Frontal cortex (tissue), 4 donors: ENCODE results near the gene PCSK6. TPM values are rescaled to one million over a fixed set of nuclear protein-coding genes. Genes with fewer than 3 reads are reported as not detected.
"Not testable (repeated sequence)": the region's sequence is repeated elsewhere in the genome, so short reads cannot be mapped to it uniquely, and the experiment has no call there.

Experiments used
- DNase-seq, 2 donors: peaks; one replicate each; pipeline ENCODE4 v3.0.0; 2012; ENCODE audit warnings: low spot score in 2 of 2
- FAIRE-seq: peaks from 2 replicates; lab custom pipeline; 2012; peaks lifted over from hg19 to GRCh38; lab: Jason Lieb, UNC
- total RNA-seq: library from RNA; depleted of rRNA; stranded (reverse); fragments of >200 nt; gene quantifications from one replicate; pipeline ENCODE4 v1.2.3, GENCODE V29; 2014
- donor health status: control.
- donor health status: control.
- donor health status: control.

PCSK6 gene
- total RNA-seq, 1 donor from 2014 or later = 18.3 TPM

GRCh38 chr15:101308604-101309435 lies 180.7 kb downstream of the PCSK6 start:
- DNase-seq = no peak
- FAIRE-seq = no peak

GRCh38 chr15:101307897-101308603 lies 181.5 kb downstream of the PCSK6 start:
- FAIRE-seq (no peak), DNase-seq (no peak)

- DNase-seq (no peak), FAIRE-seq (no peak)
Observed at GRCh38 chr15:101307048-101307896, 182.2 kb downstream of the PCSK6 start.

GRCh38 chr15:101306341-101307047 lies 183.0 kb downstream of the PCSK6 start:
- no peak for FAIRE-seq
- DNase-seq = no peak

- no peak for FAIRE-seq
- DNase-seq = no peak
Observed at GRCh38 chr15:101305820-101306255, 183.7 kb downstream of the PCSK6 start.

- no peak for FAIRE-seq
- no peak for DNase-seq
Observed at GRCh38 chr15:101303408-101303807, 186.1 kb downstream of the PCSK6 start.

GRCh38 chr15:101296418-101297405 lies 192.8 kb downstream of the PCSK6 start:
- DNase-seq = no peak
- FAIRE-seq = no peak

- DNase-seq = no peak
Observed at GRCh38 chr15:101295607-101296161, 193.8 kb downstream of the PCSK6 start.

GRCh38 chr15:101294731-101295606 lies 194.5 kb downstream of the PCSK6 start, which contains the start of gene SNRPA1:
TSS of gene SNRPA1 (minus strand) at chr15:101295248. CDS start at chr15:101295178, 70 bp downstream.
- no peak for FAIRE-seq
- DNase-seq = peak; percentile 96

More at GRCh38 chr15:101295607-101296161, 193.8 kb downstream of the PCSK6 start:
- FAIRE-seq = no peak

GRCh38 chr15:101293122-101293521 lies 196.4 kb downstream of the PCSK6 start:
- FAIRE-seq (no peak), DNase-seq (no peak)

- no peak for DNase-seq
- FAIRE-seq = no peak
Observed at GRCh38 chr15:101288905-101289513, 200.5 kb downstream of the PCSK6 start.

GRCh38 chr15:101287342-101287741 lies 202.2 kb downstream of the PCSK6 start:
- not testable (repeated sequence) for FAIRE-seq

GRCh38 chr15:101286471-101287114 lies 202.9 kb downstream of the PCSK6 start:
- DNase-seq (no peak), FAIRE-seq (no peak)

More at GRCh38 chr15:101287342-101287741, 202.2 kb downstream of the PCSK6 start:
- not testable (repeated sequence) for DNase-seq

GRCh38 chr15:101283931-101284330 lies 205.6 kb downstream of the PCSK6 start:
- no peak for FAIRE-seq

GRCh38 chr15:101280007-101280406 lies 209.5 kb downstream of the PCSK6 start:
- FAIRE-seq = no peak
- no peak for DNase-seq

More at GRCh38 chr15:101283931-101284330, 205.6 kb downstream of the PCSK6 start:
- DNase-seq = no peak
